CD4-positive, alpha-beta T cell treated with Interleukin-15 for 1 hour (primary cell): ENCODE data around the gene TNFRSF1A.

Source experiments
- DNase-seq: peaks from one replicate; pipeline ENCODE4 v3.0.0-alpha.2; 2020

The TNFRSF1A gene

GRCh38 chr12:6336079-6336888, 5.6 kb downstream of the TNFRSF1A start:
- DNase-seq: peak; percentile 75

GRCh38 chr12:6335451-6336078, 6.3 kb downstream of the TNFRSF1A start:
- DNase-seq: peak; percentile 84

GRCh38 chr12:6334940-6335450, 6.9 kb downstream of the TNFRSF1A start:
- no peak for DNase-seq

GRCh38 chr12:6334359-6334758, 7.5 kb downstream of the TNFRSF1A start:
- DNase-seq: no peak

GRCh38 chr12:6333566-6333965, 8.3 kb downstream of the TNFRSF1A start:
- DNase-seq: no peak

GRCh38 chr12:6333029-6333428, 8.8 kb downstream of the TNFRSF1A start:
- peak; percentile 59 for DNase-seq

GRCh38 chr12:6332459-6332858, 9.4 kb downstream of the TNFRSF1A start:
- DNase-seq: no peak

GRCh38 chr12:6330999-6331714, 10.7 kb downstream of the TNFRSF1A start:
- no peak for DNase-seq

GRCh38 chr12:6330192-6330591, 11.7 kb downstream of the TNFRSF1A start:
- DNase-seq: peak; percentile 58

GRCh38 chr12:6329703-6330064, 12.2 kb downstream of the TNFRSF1A start:
- no peak for DNase-seq

- no peak for DNase-seq
Observed at GRCh38 chr12:6328945-6329702, 12.8 kb downstream of the TNFRSF1A start.

- no peak for DNase-seq
Observed at GRCh38 chr12:6328045-6328779, 13.7 kb downstream of the TNFRSF1A start.

GRCh38 chr12:6327229-6328041, 14.4 kb downstream of the TNFRSF1A start:
- no peak for DNase-seq

GRCh38 chr12:6326316-6327228, 15.3 kb downstream of the TNFRSF1A start:
- DNase-seq: no peak

- no peak for DNase-seq
Observed at GRCh38 chr12:6324936-6325750, 16.7 kb downstream of the TNFRSF1A start.

GRCh38 chr12:6323995-6324711, 17.7 kb downstream of the TNFRSF1A start:
- no peak for DNase-seq

- peak; percentile 63 for DNase-seq
Observed at GRCh38 chr12:6323340-6323994, 18.4 kb downstream of the TNFRSF1A start.

- DNase-seq: no peak
Observed at GRCh38 chr12:6322969-6323339, 18.9 kb downstream of the TNFRSF1A start.
